ENCODE measurements around the gene ZNF428.
A peak's percentile ranks its signal among the peaks of the same experiment; 100 is the strongest.
"Not testable (repeated sequence)": the region's sequence is repeated elsewhere in the genome, so short reads cannot be mapped to it uniquely, and the experiment has no call there.

Gene ZNF428, protein sequence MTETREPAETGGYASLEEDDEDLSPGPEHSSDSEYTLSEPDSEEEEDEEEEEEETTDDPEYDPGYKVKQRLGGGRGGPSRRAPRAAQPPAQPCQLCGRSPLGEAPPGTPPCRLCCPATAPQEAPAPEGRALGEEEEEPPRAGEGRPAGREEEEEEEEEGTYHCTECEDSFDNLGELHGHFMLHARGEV

DNA sequence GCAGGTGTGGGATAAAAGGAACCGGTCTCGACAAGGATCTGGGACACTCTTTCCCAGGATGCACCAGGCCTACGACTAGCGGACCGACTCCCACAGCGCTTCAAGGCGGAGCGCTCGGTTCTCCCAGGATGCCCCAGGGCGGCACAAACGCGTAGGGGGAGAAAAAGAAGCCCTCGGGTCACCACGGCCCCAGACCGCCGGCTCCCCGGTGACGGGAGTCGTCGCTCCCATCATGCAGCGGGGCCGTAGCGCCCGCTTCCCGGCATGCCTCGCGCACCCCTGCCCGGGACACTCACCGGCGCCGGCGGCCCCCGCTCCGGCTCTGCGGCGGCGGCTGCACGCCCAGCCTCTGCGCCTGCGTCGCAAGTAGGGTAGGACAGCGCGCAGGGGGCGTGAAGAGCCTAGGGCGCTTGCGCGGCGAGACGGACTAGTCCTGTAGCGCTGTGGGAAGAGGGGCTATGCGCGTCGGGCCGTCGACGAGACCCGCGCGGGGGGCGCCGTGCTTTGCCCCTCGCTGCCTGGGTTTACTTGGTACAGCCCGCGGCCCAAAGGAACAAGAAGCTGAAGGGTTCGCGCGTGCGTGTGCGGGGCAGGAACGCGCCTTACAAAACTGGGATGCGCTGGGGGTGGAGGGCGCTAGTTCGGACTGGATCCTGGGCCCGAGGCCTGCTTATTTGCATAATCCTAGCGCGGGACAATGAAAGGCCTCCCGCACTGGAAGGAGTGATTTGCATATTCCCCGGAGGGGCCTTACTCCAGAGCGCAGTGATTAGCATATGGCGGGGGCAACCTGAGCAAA, at the start of gene ZNF428:
Gene ZNF428 (minus strand): TSS at position 368 of the 799 bp plus-strand sequence. CDS start 5,325 bp downstream, outside the sequence.
- DNase-seq, result peak; percentile 57

DNA sequence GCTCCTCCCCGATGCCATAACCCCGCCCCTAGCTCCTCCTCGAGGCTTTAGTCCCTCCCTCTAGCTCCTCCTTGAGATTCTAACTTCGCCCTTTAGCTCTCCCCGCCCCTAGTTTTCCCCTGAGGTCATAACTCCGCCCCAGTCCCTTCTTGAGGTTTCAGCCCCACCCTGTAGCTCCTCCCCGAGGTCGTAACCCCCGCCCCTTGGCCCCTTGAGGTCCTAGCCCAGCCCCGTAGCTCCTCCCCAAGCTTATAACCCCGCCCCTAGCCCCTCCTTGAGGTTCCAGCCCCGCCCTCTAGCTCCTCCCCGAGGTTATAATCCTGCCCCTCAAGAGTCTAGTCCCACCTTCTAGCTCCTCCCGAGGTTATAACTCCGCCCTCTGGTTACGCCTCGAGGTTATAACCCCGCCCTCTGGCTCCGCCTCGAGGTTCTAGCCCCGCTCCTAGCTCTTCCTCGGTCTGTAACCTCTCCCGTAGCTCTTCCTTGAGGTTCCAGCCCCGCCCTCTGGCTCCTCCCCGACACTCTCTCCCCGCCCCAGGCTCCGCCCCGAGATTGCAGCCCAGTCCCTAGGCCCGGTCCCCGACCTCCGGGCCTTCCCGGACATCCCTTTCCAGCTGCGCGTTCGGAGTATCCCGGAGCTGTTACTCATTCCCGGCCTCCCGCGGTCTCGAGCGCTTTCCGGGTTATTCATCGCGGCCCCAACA, 49.1 kb upstream of the ZNF428 start:
- peak; percentile 100 for DNase-seq

DNA sequence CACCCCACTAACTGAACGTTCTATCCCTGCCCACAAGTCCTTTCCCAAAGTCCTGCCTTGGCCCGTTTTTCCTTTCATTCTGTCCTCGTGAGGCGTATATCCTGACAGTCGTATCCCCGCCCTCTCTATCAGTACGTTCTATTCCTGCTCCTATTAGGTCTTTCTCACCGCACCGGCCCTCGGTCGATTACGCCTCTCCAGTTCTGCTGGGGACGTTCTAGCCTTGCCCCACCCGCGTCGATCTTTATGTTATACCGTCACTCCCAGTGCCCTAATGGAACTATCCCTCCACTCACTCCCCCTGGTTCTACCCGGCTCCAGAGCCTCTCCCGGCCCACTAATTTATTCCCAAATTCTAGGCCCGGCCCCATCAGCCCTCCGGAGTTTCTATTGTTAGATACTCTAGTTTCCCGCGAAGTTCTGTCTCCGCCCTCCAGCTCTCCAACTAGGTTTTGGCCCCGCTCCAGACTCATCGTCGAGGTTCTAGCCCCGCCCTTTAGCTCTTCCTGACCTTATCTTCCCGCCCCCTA, 48.5 kb upstream of the ZNF428 start:
- no peak for DNase-seq

DNA sequence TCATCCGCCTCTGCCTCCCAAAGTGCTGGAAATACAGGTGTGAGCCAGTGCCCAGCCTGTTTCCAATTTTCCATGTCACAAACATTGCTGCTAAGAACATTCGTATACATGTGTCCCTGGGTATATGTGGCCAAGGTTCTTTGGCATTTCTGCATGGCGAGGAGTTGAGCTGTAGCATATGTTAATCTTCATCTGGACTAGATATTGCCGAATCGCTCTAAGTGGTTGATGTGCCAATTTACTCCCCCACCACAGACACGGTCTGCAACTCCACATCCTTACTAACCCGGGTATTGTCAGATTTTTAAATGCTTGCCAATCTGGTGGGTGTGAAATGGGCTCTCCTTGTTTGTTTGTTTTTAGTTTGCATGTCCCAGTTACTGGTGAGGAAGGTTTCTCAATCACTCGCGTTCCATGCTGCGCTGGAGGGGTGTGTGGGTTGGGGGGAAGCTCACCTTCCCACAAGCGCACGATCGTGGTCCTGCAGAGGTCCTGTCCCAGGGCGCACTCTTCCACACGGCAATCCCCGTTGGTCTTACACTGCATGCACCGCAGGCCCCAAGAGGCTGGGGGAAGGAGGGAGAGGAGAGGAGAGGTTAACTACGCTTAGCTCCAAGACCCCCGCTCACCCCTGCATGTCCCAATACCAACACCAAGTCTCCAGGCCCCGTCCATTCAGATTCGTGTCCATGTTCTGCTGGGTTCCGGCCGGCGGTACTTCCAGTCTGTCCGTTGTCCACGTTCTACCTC, 47.9 kb upstream of the ZNF428 start:
- no peak for DNase-seq

DNA sequence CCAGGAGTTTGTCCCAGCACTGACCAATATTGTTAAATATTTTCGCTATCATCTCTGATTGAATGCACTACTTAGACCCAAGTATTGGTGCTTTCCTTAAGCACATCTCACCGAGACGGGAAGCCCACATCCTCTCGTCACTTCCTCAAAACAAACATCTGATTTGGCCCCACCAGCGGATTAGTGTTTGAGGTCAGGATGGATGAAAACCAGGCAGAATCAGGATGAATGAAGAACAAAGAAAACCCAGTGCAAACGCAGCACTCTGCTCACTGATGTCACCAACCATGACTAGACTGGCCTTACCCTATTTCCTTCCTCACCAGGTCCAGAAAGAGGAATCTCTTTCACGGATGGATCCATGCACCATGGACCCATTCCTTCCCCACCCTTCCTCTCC, 44.6 kb upstream of the ZNF428 start:
- DNase-seq, result no peak

DNA sequence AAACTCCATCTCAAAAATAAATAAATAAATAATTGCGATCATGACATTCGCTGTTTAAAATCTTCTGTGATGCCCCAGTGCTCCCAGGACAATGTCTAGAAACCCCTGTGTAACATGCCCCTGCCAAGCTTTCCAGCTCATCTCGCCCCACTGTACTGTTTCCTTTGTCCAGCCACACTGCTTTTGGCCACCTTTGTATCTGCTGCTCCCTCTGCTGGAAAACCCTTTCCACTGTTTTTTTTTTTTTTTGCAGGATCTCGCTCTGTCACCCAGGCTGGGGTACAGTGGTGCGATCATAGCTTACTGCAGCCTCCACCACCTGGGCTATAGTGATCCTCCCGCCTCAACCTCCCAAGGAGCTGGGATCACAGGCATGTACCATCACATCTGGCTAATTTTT, 43.1 kb upstream of the ZNF428 start:
- no peak for DNase-seq

DNA sequence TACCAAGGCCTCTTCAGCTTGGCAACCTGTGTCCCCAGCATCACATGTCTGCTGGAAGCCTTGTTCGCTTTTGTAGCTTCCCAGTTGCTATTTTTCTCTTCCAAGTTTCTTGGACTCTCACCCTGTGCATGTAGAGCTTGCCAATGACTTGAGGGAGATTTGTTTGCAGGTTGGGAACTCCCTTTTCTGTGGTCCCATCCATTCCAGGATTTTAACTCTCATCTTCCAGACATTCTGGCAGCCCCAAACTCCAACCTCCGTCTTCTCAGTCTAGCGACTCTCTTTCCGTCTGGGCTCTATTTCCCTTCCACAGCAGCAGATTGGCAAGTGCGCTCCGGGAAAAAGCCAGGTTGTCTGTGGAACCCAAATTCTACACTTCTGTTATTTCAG, 41.5 kb upstream of the ZNF428 start:
- DNase-seq, result no peak

DNA sequence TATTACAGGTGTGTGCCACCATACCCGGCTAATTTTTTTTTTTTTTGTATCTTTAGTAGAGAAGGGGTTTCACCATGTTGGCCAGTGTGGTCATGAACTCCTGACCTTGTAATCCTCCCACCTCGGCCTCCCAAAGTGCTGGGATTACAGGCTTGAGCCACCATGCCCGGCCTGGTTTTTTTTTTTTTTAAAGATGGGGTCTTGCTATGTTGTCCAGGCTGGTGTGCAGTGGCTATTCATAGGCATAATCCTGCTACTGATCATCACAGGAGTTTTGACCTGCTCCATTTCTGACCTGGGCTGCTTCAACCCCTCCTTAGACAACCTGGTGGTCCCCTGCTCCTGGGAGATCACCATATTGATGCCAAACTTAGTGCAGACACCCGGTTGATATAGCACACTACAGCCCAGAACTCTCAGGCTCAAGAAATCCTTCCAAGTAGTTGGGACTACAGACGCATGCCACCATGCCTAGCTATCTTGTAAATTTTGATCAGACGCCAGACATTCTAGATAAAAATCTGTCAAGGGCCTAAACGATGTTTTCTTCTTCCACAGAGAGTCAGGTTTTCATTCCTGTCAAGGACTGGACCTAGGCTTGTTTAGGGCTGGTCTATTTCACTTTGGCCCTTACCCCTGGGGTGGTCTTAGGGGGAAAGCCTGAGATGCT, 41.0 kb upstream of the ZNF428 start:
- DNase-seq, result no peak

DNA sequence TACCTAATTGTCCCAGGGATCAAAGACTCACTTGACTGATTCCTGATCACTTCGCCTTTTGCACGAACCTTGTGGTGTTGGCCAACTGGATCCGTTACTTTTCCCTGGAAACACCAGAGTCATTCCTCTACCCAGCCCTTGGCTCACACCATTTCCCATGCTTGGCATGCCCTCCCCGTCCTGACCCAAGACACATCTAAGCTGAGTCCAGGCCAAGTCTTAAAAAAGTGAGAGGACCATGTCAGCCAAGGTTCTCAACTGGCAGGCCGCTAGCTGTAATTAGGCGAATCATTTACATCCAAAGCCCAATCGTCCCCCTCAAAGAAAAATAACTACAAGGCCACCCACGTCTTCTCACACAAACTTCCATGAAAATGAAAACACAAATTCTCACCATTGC, 39.1 kb upstream of the ZNF428 start:
- DNase-seq, result no peak

DNA sequence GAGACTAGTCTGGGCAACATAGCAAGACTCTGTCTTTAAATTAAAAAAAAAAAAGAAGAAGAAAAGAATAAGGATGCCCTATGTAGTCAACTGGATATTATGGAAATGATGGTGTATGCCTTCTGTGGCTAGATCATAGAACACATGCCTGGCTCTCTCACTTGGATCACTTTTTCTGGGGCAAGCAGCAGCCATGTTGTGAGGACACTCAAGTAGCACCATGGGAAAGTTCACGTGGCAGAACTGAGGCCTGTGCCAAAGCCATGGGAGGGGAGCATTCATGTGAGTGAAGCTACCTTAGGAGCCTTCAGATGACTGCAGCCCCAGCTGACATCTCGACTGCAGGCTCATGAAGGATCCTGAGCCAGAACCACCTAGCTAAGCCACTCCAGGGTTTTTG, 38.6 kb upstream of the ZNF428 start:
- no peak for DNase-seq

DNA sequence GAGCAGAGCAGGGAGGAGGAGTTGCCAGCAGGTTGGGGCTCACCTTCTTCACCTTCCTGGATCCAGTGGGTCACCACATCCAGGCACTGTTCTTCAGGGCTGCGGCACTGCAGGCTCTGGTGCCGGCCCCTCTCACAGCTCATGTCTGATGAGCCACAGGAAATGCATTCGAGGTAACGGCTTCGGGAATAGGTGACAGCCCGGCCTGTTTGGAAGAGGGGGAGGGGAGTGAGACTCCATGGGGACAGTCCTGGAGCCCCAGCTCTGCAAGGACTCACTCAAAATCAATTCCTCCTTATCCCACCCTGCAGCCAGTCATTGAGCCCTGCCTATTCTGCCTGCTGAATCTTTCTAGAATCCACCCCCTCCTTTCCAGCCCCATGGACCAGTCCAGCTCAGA, 37.0 kb upstream of the ZNF428 start:
- no peak for DNase-seq

DNA sequence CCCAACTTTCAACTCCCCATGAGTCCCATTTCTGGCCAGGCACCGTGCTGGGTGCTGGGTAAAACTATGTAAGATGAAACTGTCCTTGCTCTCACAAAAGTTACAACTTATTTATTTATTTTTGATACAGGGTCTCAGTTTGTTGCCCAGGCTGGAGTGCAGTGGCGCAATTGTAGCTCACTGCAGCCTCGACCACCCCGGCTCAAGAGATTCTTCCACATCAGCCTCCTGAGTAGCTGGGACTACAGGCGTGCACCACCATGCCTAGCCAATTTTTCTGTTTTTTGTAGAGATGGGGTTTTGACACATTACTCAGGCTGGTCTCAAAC, 33.1 kb upstream of the ZNF428 start:
- DNase-seq, result no peak

DNA sequence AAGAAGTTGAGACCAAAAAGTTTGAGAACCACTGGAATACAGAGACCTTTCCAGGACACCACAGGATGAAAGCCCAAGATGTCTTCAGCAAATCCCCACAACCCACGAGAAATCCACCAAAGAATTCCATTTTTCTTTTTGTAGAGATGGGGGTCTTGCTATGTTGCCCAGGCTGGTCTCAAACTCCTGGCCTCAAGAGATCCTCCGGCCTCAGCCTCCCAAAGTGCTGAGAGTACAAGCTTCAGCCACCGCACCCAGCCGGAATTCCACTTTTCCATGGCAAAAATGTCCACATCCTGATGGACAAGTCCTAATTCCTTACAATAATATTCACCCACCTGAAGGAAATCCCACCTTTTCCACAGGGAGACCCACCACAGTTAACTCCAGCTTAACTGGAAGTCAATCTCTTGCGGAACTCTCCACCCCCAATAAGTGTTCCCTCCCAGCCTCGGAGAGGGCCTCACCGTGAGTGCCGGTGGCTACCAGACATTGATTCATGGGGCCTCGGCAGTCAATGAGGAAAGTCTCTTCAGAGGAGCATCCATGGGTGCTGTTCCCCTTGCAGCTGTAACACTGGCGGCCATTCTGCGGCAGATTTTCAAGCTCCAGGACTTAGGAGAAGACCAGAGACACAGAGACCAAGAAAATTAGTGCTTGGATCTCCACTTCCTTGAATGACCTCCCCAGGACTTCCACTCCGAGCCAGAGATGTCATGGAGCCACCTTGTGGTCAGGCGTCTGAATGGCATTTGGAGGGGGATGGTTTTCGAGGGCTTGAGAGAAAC, 32.5 kb upstream of the ZNF428 start:
- no peak for DNase-seq

DNA sequence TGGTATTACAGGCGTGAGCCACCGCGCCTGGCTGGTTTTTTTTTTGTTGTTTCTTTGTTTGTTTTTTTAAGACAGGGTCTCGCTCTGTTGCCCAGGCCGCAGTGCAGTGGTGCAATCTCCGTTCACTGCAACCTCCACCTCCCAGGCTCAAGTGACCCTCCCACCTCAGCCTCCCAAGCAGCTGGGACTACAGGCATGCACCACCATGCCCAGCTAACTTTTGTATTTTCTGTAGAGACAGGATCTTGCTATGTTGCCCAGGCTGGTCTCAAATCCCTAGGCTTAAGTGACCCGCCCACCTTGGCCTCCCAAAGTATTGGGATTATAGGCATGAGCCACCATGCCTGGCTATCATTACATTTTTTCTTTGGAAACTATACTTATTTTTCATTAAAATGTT, 30.8 kb upstream of the ZNF428 start:
- DNase-seq, result not testable (repeated sequence)

DNA sequence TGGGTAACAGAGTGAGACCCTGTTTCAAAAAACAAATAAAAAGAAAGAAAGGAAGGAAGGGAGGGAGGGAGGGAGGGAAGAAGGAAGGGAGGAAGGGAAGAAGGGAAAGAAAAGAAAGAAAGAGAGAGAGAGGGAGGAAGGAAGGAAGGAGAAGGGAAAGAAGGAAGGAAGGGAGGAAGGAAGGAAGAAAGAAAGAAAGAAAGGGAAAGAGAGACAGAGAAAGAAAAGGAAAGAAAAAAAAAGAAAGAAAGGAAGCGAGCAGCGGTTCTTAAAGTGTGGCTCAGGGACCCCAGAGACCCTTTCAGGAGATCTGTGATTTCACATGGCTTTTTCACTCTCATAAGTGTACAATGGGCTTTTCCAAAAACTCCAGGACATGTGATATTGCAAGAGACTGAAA, 30.1 kb upstream of the ZNF428 start:
- no peak for DNase-seq

DNA sequence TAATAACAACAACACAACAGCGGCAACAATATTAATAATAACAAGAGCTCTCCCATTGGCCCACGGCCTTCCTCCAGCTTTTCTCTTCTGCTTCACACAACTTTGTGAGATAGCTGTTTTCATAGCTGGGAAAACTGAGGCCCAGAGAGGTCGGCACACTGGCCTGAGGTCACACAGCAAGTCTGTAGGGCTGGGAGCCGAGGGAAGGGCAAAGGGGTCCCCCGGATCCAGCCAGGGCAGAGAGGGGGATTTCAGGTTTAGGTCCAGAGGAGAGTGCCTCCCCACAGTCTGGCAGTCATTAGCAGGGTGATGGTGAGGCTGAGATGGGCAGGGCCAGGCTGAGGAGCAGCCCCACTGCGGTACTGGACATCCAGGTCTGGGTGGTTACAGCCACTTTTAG, 29.2 kb upstream of the ZNF428 start:
- no peak for DNase-seq

DNA sequence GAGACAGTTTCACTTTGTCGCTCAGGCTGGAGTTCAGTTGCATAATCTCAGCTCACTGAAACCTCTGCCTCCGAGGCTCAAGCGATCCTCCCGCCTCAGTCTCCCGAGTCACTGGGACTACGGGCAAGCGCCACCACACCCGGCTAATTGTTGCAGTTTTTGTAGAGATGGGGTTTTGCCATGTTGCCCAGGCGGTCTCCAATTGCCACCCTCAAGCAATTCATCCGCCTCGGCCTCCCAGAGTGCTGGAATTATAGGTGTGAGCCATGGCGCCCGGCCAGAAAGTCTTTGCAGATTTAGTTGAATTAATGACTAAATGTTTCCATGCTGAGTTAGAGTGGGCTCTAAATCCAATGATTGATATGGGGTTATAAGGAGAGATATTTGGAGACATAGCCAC, 24.8 kb upstream of the ZNF428 start:
- DNase-seq, result no peak

DNA sequence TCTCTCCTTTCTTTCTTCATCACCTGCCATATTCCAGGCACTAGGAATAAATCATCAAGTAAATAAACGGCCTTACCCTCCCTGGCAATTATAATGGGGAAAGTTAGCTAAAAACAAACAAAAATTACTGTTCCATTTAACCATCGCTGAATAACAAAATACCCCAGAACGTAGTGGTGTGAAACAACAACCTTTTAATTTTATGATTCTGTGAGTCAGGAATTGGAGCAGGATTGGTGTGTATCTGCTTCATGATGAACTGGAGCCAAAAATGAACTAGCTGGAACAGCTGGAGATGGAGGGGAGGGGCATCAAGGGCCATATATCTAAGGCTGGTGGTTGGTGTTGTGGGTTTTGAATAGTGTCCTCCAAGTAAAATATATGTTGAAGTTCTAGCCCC, 23.9 kb upstream of the ZNF428 start:
- DNase-seq, result no peak

DNA sequence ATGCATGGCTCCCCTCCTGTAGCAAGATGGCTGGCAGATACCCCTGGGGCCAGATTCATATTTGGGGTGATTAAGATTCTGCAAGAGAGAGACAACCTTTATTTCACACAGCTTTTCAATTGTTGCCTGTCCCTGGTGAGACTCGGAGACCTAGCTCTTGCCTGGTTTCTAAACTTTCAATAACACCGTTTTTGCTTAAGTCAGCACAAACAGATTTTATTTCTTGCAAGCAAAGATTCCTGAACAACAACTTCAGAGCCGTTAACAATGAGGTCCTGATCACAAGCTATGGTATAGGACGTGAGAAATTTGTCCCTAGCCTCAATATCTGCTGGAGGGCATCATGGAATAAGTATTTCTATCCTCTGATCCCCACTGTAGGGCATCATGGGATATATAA, 23.1 kb upstream of the ZNF428 start:
- DNase-seq, result no peak

DNA sequence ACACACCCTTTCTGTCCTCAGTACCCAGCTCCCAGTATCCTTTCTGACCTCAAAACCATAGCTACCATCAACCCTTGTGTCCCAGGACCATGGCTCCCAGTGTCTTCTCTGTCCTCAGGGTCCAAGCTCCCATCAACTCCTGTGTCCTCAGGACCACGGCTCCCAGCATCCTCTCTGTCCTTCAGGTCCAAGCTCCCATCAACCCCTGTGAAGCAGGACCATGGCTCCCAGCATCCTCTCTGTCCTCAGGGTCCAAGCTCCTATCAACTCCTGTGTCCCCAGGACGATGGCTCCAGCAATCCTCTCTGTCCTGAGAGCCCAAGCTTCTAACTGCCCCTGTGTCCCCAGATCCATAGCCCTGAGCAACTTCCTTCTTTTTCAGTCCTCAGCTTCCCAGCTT, 21.9 kb upstream of the ZNF428 start:
- DNase-seq, result no peak

DNA sequence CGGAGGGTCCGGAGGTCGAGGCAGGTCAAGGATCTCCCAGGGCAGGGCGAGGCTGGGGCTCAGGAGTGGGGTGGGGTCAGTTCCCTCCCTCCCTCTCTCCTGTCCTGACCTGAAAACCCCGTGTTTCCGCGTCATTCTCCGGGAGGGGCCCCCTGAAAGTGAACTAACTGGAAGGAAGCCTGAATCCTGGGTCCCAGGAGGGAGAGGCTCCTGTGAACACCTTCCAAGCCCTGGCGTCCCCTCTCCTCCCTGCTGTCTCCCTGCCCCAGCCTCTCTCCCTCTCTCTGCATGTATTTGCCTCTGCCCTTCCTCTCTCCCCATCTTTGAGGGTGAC, 21.0 kb upstream of the ZNF428 start:
- no peak for DNase-seq

Measured in amniotic stem cell (primary cell).